Erythroblast (primary cell): ENCODE results near the gene ELOVL5.

ENCODE experiments used
- GATA1 ChIP-seq: IDR thresholded peaks from 2 replicates; pipeline ENCODE4 v1.6.1; 2011; ENCODE audit warnings: low read depth, mild to moderate bottlenecking, control low read depth, low read length, moderate library complexity
- POLR2A ChIP-seq: IDR thresholded peaks from 2 replicates; pipeline ENCODE4 v1.6.1; 2011; ENCODE audit warnings: mild to moderate bottlenecking, low read length

DNA sequence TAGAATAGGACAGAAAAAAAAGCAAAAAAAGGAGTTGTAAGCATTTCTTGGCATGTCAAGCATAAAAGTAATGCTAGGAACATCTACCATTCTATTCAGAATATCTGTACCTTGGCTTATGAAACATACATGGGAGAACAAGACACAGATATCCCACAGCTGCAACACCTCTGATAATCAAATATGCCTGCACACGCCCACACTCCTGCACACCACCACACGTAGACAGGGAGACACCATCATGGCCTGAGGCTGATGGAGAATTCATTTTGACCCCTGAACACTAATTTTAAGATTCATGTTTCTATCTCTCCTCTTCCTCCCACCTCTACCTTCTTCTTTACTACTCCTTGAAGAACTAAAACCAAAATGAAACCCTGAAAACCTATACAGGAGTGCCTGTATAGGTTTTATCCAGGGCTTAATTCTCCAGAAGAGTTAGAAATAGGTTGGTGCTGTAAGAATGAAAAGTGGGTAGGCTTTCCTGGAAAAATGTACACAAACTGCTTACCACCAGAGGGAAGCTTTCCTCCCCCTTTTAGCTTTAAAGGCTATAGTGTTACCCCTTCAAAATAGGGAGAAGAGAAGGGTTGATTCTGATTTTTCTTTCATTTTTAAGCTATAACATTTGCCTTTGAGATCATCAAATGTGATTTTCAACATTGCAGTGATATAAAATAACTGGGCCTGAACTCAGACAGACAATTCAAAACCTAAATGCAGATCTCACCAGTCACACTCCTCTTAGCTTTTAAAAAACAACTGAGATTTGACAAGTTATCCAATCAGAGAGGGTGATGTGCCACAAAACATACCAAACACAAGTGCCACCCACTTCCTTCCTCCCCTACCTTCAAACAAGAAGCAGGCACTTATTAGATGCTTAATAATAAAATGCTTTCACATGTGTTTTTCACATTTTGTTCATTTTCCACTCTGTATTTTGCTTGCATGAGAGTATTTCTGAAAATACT is 57.9 kb downstream of the ELOVL5 start:
- TF ChIP-seq POLR2A = no peak
- no peak for TF ChIP-seq GATA1
